Measurements from ENCODE around the gene C20orf173. TPM values are rescaled to one million over a fixed set of nuclear protein-coding genes. Genes with fewer than 3 reads are reported as not detected.

Gene C20orf173
- polyA plus RNA-seq, 1 of the 3 experiments (the other 2 are of a cell fraction): not detected

DNA sequence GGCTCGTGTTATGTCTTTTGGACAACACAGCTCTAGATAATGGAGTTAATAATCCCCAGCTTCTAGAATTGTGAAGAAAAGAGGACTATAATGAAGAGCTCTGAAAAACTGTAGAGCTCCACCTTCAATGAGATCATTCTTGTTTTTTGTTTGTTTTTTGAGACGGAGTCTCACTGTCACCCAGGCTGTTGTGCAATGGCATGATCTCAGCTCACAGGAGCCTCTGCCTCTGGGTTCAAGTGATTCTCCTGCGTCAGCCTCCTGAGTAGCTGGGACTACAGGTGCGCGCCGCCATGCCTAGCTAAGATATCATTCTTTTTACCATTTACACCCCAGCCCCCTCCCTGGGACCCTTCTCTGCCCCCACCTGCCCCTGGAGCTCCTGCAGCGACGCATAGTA lies 49.0 kb upstream of the C20orf173 start:
- no peak overlapping the region for H2AFZ ChIP-seq (ENCODE audit: low read depth)
- no peak for DNase-seq

DNA sequence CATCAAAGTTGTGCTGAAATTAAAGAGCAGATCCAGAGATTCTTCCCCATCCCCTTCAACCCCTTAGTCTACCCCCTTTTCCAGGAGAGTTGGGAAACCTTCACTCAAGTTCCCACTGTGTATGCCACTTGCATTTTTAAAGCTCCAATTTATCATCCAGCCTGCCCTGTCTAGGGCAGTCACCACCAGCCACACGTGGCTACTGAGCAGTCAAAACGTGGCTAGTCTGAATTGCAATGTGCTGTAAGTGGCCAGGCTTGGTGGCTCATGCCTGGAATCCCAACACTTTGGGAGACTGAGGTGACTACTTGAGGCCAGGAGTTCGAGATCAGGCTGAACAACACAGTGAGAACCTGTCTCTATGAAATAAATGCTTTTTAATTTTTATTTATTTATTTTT lies 47.4 kb upstream of the C20orf173 start:
- H4K20me1 ChIP-seq (ENCODE audit: insufficient read depth): no peaks in the 10 kb centered on the region
- WGBS (ENCODE audit: low lambda C conversion rate): 28% methylated on average over 3 of the region's 3 CpGs
- no peak overlapping the region for H3K27ac ChIP-seq (ENCODE audit: low read depth in 2 of 2, low read length in 1 of 2)
- H3K9ac ChIP-seq: no peak overlapping the region
- no peaks in the 10 kb centered on the region for H3F3A ChIP-seq (replicated peaks; ENCODE audit: insufficient read depth)
- no peak overlapping the region for H2AFZ ChIP-seq (ENCODE audit: low read depth)
- no peaks in the 10 kb centered on the region for H3K36me3 ChIP-seq (replicated peaks in 1 of 2; ENCODE audit: control insufficient read depth in 1 of 2, insufficient read depth in 2 of 2, low read length in 1 of 2)
- no peaks in the 10 kb centered on the region; the same call in 1 of the 2 replicates for H3K9me3 ChIP-seq
- DNase-seq: no peak
- ChIA-PET CTCF (no interaction called here), POLR2A (no interaction called here)
- TF ChIP-seq ELF1 (IDR thresholded peaks at IDR 0.05) (no peak), JUND (IDR thresholded peaks at IDR 0.05) (no peak), TAF1 (IDR thresholded peaks at IDR 0.05; ENCODE audit: borderline replicate concordance, low read depth, low read length) (no peak), EP300 (IDR thresholded peaks at IDR 0.05; ENCODE audit: borderline replicate concordance in 1 of 2, low read depth in 1 of 2, low read length in 1 of 2) (no peak)
- TF ChIP-seq, protein P1, sequence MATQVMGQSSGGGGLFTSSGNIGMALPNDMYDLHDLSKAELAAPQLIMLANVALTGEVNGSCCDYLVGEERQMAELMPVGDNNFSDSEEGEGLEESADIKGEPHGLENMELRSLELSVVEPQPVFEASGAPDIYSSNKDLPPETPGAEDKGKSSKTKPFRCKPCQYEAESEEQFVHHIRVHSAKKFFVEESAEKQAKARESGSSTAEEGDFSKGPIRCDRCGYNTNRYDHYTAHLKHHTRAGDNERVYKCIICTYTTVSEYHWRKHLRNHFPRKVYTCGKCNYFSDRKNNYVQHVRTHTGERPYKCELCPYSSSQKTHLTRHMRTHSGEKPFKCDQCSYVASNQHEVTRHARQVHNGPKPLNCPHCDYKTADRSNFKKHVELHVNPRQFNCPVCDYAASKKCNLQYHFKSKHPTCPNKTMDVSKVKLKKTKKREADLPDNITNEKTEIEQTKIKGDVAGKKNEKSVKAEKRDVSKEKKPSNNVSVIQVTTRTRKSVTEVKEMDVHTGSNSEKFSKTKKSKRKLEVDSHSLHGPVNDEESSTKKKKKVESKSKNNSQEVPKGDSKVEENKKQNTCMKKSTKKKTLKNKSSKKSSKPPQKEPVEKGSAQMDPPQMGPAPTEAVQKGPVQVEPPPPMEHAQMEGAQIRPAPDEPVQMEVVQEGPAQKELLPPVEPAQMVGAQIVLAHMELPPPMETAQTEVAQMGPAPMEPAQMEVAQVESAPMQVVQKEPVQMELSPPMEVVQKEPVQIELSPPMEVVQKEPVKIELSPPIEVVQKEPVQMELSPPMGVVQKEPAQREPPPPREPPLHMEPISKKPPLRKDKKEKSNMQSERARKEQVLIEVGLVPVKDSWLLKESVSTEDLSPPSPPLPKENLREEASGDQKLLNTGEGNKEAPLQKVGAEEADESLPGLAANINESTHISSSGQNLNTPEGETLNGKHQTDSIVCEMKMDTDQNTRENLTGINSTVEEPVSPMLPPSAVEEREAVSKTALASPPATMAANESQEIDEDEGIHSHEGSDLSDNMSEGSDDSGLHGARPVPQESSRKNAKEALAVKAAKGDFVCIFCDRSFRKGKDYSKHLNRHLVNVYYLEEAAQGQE (IDR thresholded peaks at IDR 0.05; ENCODE audit: low read depth, low read length): no peak
- TF ChIP-seq, protein P2, sequence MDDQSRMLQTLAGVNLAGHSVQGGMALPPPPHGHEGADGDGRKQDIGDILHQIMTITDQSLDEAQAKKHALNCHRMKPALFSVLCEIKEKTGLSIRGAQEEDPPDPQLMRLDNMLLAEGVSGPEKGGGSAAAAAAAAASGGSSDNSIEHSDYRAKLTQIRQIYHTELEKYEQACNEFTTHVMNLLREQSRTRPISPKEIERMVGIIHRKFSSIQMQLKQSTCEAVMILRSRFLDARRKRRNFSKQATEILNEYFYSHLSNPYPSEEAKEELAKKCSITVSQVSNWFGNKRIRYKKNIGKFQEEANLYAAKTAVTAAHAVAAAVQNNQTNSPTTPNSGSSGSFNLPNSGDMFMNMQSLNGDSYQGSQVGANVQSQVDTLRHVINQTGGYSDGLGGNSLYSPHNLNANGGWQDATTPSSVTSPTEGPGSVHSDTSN (IDR thresholded peaks at IDR 0.05): no peak
- H3K79me2 ChIP-seq (ENCODE audit: insufficient read depth): no peaks in the 10 kb centered on the region
- H3K27me3 ChIP-seq (ENCODE audit: insufficient read depth): no peaks in the 10 kb centered on the region
- no peak overlapping the region for H3K4me3 ChIP-seq (ENCODE audit: low read depth in 2 of 2, low read length in 1 of 2)
- no peaks in the 10 kb centered on the region for H3K9me2 ChIP-seq
- no peak overlapping the region for H3K4me2 ChIP-seq
- H3K4me1 ChIP-seq (ENCODE audit: control insufficient read depth in 1 of 2, insufficient read depth in 2 of 2, low read depth in 1 of 2, low read length in 1 of 2): no peaks in the 10 kb centered on the region

More for the DNA sequence above, 49.0 kb upstream of the C20orf173 start:
- ChIA-PET POLR2A (no interaction called here), CTCF (interaction anchor here (2.1 kb wide), 1 partner anchor 11 kb away, joined by 6 read pairs; no protein-coding TSS in a partner anchor)
- Histone ChIP-seq H3K4me1 (ENCODE audit: control insufficient read depth in 1 of 2, insufficient read depth in 2 of 2, low read depth in 1 of 2, low read length in 1 of 2) (no peaks in the 10 kb centered on the region), H3K9me3 (no peaks in the 10 kb centered on the region; the same call in 1 of the 2 replicates), H3F3A (replicated peaks; ENCODE audit: insufficient read depth) (no peaks in the 10 kb centered on the region), H4K20me1 (ENCODE audit: insufficient read depth) (no peaks in the 10 kb centered on the region), H3K27ac (ENCODE audit: low read depth in 2 of 2, low read length in 1 of 2) (no peak overlapping the region), H3K4me2 (no peak overlapping the region), H3K4me3 (ENCODE audit: low read depth in 2 of 2, low read length in 1 of 2) (no peak overlapping the region), H3K79me2 (ENCODE audit: insufficient read depth) (no peaks in the 10 kb centered on the region), H3K36me3 (replicated peaks in 1 of 2; ENCODE audit: control insufficient read depth in 1 of 2, insufficient read depth in 2 of 2, low read length in 1 of 2) (no peaks in the 10 kb centered on the region), H3K9ac (no peak overlapping the region), H3K9me2 (no peaks in the 10 kb centered on the region), H3K27me3 (ENCODE audit: insufficient read depth) (no peaks in the 10 kb centered on the region)
- TF ChIP-seq SIN3A (IDR thresholded peaks at IDR 0.05; ENCODE audit: borderline replicate concordance, low read depth, low read length) (no peak), NRF1 (IDR thresholded peaks at IDR 0.05; ENCODE audit: low read depth, low read length) (no peak)
- WGBS (ENCODE audit: low lambda C conversion rate): 87% methylated on average over 8 of the region's 8 CpGs
